Left renal cortex interstitium (tissue), 4 donors: ENCODE measurements around the gene REELD1. TPM values are rescaled to one million over a fixed set of nuclear protein-coding genes. Genes with fewer than 3 reads are reported as not detected.

Experiments
- DNase-seq, 4 donors: peaks; one replicate each; pipeline ENCODE4 v3.0.0-alpha.2; 2013; ENCODE audit warnings: low read depth in 4 of 4, low spot score in 2 of 4, missing footprints in 1 of 4
- polyA plus RNA-seq, 4 donors: library from polyadenylated mRNA; unstranded; fragments of 120-200 nt; gene quantifications; one replicate each; pipeline ENCODE4 v1.2.1, GENCODE V29; 2013; ENCODE audit not compliant: insufficient read length in 4 of 4

The REELD1 gene
- polyA plus RNA-seq, 4 donors = 0.22 to 0.88 (median 0.37) TPM

- no peak for DNase-seq
Measured at GRCh38 chr4:146261041-146261440, 46.7 kb downstream of the REELD1 start.

- DNase-seq = no peak
Measured at GRCh38 chr4:146263793-146264192, 49.5 kb downstream of the REELD1 start.

GRCh38 chr4:146265950-146266490 is 51.7 kb downstream of the REELD1 start:
- DNase-seq = no peak

GRCh38 chr4:146267826-146268225 is 53.5 kb downstream of the REELD1 start:
- no peak for DNase-seq

GRCh38 chr4:146269228-146269653 is 54.9 kb downstream of the REELD1 start:
- no peak for DNase-seq

- no peak for DNase-seq
Measured at GRCh38 chr4:146271466-146271865, 57.1 kb downstream of the REELD1 start.

- no peak for DNase-seq
Measured at GRCh38 chr4:146273204-146273901, 59.0 kb downstream of the REELD1 start.

- no peak for DNase-seq
Measured at GRCh38 chr4:146274774-146275173, 60.4 kb downstream of the REELD1 start.

GRCh38 chr4:146275370-146275769 is 61.0 kb downstream of the REELD1 start:
- DNase-seq = no peak

- DNase-seq = no peak
Measured at GRCh38 chr4:146278986-146279385, 64.6 kb downstream of the REELD1 start.

Other genes starting within 250 kb of the REELD1 start
- 10 to 100 TPM; 55.2 to 76.0 (median 63.3) TPM for gene LSM6, start 38.8 kb upstream of the REELD1 start, polyA plus RNA-seq